NCI-H510A (cell line): ENCODE measurements around the gene ONECUT2.
"Not testable (repeated sequence)": the region's sequence is repeated elsewhere in the genome, so short reads cannot be mapped to it uniquely, and the experiment has no call there.

Experiments used
- DNase-seq: peaks from one replicate; lab custom pipeline; 2025; lab: John Stamatoyannopoulos, UW

Gene ONECUT2

DNA sequence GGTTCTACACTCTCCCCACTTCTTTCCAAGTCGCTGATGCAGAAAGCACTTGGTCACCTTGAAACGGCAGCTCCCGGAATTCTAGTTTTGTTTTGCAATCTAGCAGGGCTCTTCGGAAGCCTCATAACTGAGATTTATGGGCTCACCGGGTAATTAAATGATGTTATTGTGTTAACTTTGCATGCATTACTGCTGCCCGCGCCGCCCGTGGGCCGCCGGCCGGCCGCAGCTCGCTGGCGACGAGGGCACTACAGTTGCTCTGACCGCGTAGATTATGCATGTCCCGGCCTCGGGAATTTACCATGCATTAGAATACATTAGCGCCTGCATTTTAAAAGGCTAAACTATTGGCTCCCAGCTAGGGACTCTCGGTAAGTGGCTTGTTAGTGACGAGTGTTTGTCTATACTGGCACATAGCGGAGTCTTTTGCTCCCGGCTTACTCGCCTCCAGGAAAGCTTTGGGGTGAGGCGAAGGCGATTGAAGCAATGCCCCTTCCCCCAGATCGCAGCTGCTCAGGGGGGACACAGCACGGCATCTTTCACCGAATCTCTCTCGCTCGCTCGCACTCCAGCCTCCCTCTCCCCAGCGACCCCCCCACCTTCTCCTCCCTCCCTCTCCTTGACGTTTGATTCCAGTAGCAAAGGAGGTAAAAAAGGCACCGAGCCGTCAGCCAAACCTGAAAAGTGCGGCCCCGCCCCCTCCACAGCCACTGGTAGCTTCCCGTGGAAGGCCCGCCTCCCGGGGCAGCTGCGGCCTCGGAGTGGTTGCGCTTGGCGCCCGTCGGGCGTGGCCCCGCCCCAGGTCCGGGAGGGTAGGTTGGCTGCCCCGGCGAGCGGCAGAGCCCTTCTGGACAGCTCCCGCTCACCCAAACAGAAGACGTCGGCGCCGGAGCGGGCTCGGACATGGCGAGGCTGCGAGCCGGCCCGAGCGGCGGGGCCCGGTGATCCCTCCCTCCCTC is at the start of gene ONECUT2:
ONECUT2 (plus strand) TSS at position 839 of the 959 bp plus-strand sequence. CDS start 343 bp downstream, outside the sequence.
- peak; percentile 95 for DNase-seq

DNA sequence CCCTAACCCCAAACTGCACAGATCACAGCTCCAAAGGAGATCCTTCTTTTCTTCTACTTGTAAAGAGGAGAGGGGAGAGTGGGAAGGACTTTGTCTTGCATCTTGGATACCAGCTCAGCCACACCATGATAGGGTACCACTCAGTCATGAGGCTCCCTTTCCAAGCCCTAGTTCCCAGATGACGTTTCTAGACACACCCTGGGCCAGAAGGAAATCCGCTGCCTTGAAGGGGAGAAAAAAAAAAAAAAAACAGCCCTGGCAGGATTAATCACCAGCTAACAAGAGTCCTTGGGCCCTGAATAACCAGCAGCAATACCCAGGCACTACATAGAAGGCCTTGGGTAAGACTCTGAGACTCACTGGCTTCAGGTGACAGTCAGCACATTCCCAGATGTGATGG is 45.9 kb upstream of the ONECUT2 start:
- no peak for DNase-seq

GRCh38 chr18:57390044-57390443 is 45.1 kb upstream of the ONECUT2 start:
- no peak for DNase-seq

- DNase-seq: not testable (repeated sequence)
Observed at GRCh38 chr18:57394749-57395148, 40.4 kb upstream of the ONECUT2 start.

DNA sequence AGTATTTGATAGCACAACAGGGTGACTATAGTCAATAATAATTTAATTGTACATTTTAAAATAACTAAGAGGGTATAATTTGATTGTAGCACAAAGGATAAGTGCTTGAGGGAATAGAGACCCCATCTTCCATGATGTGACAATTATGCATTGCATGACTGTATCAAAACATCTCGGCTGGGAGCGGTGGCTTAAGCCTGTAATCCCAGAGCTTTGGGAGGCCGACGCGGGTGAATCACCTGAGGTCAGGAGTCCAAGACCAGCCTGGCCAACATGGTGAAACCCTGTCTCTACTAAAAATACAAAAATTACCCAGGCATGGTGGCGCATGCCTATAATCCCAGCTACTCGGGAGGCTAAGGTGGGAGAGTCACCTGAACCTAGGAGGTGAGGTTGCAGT is 38.3 kb upstream of the ONECUT2 start:
- DNase-seq: not testable (repeated sequence)

DNA sequence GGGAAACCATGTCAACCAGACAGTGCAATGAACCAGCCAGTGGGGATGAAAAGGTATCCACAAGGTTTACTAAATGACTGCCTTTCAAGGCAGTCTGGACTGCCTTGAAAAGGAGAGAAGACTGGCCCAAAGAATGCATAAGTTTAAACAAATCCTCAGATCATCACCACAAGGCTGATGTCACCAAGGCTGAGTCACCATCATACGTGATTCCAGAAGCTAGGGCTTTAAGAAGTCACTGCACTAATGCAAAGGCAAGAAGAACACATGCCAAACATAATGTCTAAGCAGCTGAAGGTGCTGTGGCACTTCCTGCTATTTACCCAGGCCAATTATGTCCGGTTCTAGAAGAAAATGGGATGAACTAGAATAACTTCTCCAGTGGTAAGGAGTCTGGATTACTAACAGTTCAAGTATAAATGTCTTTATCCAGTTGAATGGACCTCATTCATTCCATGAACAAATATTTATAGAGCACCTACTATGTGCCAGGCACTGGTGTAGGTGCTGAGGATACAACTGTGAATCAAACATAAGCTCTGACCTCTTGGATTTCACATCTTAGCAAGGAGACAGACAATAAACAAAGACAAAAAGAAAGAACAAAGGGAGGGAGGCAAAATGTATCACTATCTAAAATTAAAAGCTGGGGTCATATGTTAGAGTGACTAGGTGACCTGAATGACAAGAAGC is 37.6 kb upstream of the ONECUT2 start:
- DNase-seq: no peak

DNA sequence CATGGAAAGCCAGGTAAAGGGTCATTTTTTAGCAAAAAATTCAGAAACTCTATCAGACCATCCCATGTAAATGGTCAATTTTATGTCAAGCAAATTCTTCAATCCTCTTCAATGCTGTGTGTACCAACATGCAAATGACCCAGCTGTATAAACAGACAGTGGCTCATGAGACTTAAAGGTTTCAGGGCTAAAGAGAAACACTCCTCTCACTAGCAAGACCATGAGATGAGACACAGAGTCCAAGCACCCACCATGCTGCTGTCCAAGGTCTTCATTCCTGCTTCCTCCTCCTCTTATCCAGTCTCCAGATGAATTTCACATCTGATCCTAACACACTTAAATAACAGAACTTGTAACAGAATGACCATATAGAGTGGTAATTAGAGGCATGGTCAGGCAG is 30.8 kb upstream of the ONECUT2 start:
- no peak for DNase-seq

GRCh38 chr18:57409650-57410049 is 25.5 kb upstream of the ONECUT2 start:
- no peak for DNase-seq

DNA sequence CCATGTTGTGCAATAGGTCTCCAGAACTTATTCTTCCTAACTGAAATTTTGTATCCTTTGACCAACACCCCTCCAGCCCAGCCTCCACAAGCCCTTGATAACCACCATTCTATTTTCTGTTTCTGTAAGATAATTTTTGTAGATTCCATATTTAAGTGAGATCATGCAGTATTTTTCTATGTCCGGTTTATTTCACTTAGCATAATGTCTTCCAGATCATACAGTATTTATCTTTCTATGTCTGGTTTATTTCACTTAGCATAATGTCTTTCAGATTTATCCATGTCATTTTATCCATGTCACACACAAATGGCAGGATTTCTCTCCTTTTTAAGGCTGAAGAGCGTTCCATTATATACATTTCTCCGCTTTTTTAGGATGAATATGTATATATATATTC is 24.4 kb upstream of the ONECUT2 start:
- no peak for DNase-seq

GRCh38 chr18:57416542-57416941 is 18.6 kb upstream of the ONECUT2 start:
- no peak for DNase-seq

DNA sequence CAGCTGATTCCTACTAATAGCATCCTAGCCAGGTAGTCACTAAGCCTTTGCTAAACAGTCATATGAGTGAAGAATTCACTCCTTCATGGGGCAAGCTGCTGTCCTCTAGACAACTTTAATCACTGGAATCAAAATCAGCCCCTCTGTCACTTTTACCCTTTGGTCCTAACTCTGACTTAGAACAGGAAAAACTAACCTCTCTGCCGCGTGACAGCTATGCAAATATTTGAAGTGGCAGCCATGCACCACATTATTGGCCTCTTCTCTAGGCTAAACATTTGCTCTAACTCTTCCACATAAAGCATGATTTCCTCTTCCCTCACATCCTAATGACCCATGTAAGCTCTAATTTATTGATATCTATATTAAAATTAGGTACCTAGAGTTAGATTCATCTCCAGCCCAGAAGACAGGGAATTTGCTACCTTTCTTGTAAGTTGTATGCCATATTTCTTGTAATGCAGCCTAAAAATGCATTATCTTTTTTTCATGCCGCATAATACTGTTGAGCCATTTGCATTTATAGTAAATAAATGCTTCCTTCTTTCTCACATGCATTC is 12.8 kb upstream of the ONECUT2 start:
- DNase-seq: peak; percentile 41

- DNase-seq: no peak
Observed at GRCh38 chr18:57423821-57424220, 11.4 kb upstream of the ONECUT2 start.

DNA sequence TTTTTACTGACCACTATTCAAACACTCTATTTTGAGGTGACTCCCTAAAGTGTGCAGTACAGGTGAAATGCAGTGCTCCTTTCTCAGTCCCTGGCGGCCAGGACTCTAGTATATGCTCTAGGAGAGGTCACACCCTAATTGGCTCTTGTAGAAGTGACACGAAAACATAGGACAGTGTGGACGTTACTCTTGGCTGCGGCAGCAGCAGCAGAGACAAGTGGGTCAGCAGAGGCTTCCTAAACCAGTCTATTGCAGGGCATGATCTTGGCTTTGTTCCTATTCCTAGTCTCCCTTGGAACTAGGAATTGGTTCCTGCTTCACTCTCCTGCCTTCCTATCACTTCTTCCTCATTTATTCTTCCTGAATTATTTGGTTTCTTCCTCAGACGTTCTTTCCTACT is 10.1 kb upstream of the ONECUT2 start:
- DNase-seq: no peak

- DNase-seq: no peak
Observed at GRCh38 chr18:57426187-57426586, 9.0 kb upstream of the ONECUT2 start.

DNA sequence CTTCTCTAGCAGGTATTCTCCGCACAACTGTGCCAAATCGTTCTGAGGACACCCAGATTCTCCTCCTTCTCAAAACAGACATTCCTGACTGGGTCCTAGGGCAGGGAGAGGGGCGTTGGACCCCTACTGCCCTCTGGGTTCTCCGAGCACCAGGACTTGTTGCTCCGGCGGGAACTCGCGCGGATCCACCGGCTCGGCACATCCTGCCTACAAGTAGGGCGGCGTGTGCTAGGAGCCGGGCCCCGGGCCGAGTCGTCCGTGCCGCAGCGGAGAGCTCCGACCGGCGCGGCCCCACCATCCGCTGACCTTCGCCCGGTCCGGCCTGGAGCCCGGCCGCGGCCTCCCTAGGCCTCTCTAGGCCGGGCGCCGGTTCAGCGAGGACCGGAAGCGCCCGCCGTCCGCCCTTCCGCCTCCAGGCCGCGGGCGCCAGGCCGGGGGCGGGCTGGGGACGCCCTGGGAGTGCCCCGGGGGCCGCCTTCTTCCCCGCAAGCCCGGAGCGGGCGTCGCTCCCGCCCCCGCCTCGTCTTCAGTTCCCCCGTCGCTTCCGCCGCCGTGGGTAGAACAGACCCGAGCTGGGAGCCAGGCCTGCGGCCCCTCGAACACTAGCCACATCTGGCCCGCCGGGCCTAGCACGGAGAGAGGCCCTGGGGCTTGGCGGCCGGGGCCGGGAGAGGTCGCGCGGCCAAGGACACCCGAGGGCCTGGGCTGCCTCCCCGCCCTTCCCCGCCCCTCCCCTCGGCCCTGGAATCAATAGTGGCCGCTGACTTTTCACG is 7.6 kb upstream of the ONECUT2 start:
- no peak for DNase-seq

DNA sequence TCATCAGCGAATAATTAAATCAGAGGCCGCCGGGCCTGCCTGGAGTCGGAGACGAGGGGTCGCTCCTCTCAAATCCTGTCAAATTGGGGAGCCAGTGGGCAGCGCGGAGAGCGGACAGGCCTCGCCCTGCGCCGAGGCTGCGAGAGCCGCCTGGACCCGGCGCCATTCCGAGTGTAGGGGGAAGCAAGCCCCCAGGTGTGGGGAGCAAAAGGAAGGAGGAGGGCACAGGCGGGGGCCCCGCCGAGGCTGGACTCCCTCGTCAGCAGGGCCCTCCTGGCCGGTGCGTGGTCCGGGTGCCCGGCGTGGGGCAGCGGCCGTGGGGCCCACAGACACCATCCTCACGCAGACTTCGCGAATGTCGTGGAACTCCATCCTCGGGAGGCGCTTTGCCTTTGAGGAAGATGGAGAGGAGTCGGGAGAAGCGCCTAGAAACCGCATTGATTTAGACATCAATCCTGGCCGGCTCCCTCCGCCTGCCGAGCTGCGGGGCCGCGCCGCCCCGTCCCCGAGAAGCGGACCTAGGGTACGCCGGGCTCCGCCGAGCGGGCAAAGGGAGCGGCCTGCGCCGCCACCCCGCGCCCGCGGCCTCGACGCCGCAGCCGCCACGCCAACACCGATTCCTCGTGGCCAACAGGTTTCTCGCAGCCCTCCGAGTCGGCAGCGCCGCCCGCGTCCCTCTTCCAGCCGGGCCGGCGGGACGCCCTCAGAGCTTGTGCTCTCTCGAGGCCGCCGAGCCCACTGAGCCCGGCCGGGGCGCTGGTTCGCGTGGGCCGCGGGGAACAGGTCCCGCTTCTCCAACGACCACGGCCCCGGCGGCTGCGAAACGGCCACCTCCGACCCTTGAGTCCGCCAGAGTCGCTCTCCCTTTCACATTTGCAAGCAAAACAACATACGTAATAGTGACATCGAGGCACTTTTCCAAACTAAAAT is 6.7 kb upstream of the ONECUT2 start:
- no peak for DNase-seq

DNA sequence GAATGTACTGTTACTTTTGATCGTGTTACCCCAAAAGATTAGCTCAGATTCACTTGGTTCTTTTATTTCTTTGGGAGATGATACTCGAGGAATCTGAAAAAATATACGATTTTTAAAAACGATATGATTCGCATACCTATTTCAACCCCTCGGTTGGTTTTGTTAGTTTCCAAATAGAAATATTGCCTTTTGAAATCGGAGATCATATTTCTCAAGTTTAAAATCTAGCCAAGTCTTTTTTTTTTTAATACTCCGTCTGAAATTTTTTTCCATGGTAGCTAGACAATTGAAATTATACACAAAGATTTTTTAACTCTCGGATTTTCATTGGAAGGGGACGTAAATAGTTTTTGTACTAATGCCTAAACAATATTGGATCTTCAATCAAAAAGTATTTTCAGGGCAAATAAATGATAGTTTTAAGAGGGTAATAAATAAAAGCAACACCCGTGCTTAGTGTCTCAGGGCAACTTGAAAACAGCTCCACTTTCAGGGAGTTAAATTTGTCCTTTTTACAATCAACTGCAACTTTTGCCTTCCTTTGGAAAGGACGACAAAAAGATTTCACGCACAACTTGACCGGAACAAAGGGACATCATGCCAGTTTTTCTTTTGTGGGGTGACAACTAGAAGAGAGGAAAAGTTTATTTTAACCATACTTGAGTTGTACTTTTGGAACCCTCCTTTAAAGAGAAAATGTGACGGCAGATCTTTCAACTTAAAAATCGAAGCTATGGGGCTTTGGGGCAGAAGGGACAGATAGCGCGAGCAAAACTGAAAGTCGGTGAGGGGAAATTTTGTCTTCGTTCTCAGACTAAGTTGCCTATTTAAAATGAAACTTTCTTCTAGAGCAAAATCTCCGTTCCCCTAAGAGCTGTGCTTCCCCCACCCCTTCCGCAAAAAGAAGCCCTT is 5.8 kb upstream of the ONECUT2 start:
- DNase-seq: no peak

GRCh38 chr18:57430079-57431001 is 4.8 kb upstream of the ONECUT2 start:
- DNase-seq: no peak

DNA sequence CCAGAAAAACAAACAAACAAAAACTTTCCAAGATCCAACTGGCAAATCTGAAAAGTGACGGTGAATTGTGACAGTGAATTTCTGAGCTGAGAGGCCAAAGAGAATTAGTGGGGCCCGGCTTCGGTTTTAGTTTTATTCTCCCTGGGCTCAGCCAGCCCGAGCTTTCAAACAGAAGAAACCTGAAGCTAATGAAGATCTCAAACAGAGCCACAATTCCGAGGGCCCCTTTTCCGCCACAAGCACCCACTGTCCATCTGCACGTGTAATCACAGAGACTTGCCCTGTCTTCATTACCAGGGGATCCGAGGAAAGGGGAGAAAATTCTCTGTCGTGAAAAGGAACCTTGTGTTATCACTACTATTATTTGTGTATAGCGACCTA is 4.2 kb upstream of the ONECUT2 start:
- no peak for DNase-seq
